HepG2 (cell line): ENCODE measurements around the gene TMEM250.

Experiments used
- MBNL3 ChIP-seq: fragments of 250-450 bp; sonication (Bioruptor Pico); conservative IDR thresholded peaks from 2 replicates; pipeline ENCODE4 v1.8.0; 2022; ENCODE audit warnings: mild to moderate bottlenecking, inconsistent platforms
- TF ChIP-seq, protein P1 (sequence below): sonication (generic); formaldehyde crosslinking; IDR thresholded peaks from 2 replicates; pipeline ENCODE4 v1.4.0; 2020; ENCODE audit warnings: missing genetic modification reagents

DNA sequence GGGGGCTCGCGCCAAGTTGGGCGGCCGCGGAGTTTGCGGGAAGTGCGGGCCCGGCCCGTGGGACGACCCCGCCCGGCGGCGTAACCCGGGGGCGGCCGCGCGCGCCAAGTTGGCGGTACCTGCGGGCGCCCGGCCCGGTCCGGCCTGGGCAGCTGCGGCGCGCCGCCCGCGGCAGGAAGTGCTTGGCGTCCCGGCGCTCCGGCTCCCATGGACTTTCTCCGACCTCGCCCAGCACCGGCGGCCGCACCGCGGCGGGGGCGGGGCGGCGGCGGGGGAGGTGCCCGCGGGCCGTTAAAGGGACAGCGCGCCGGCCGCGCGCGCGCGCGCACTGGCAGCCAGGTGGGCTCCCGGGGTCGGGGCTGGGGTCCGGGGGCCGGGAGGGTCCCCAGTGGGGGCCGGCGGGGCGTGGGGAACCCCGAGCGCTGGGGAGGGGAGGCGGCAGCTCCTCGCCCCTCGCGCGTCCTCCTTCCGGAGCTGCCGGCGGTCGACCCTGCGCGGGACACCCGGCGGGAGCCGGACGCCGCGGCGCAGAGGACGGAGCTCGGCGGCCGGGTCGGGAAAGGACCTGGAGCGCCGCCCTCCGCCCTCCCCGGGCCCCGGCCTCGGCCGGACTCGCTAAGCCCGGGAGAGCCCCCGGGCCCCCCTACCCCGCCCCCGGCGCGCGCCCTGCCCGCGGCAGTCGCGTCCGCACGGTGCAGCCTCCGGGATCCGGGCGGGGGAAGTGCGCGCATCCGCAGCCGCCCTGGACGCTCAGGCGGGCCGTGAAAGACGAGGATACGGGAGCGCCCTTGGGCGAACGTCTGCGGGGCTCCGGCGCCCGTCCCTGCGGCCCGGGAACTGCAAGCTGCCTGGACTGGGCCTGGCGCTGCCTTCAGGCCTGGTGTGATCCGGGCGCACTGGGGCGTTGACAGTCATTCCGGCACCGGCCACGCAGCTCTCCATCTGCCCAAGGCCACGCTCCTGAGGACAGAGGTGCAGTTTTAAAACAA, 23.3 kb downstream of the TMEM250 start, which contains the start of gene NACC2:
- no peak for TF ChIP-seq MBNL3 (CRISPR knock-in tag)
- TF ChIP-seq, protein P1, sequence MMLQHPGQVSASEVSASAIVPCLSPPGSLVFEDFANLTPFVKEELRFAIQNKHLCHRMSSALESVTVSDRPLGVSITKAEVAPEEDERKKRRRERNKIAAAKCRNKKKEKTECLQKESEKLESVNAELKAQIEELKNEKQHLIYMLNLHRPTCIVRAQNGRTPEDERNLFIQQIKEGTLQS (CRISPR knock-in tag) = no peak
